Measurements from ENCODE around the gene TMEM187.

DNA sequence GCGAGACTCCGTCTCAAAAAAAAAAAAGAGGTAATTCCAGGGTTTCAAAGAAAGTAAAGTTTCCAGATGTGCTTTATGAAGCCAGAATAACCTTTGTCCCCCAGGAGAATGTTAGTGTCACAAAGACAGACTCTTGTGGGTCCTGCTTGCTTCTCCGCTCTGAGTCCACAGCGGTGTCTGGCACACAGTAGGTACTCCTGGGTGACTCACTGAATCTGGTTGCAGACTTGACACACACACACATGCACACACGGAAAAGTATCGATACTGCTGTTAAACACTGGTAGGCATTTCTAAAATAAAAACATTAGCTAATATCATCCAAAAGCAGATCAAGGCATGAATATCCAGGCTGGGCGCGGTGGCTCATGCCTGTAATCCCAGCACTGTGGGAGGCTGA, 22.9 kb downstream of the TMEM187 start:
- no peak for TF ChIP-seq KDM5A (IDR thresholded peaks at IDR 0.05)
- TF ChIP-seq, protein P1, sequence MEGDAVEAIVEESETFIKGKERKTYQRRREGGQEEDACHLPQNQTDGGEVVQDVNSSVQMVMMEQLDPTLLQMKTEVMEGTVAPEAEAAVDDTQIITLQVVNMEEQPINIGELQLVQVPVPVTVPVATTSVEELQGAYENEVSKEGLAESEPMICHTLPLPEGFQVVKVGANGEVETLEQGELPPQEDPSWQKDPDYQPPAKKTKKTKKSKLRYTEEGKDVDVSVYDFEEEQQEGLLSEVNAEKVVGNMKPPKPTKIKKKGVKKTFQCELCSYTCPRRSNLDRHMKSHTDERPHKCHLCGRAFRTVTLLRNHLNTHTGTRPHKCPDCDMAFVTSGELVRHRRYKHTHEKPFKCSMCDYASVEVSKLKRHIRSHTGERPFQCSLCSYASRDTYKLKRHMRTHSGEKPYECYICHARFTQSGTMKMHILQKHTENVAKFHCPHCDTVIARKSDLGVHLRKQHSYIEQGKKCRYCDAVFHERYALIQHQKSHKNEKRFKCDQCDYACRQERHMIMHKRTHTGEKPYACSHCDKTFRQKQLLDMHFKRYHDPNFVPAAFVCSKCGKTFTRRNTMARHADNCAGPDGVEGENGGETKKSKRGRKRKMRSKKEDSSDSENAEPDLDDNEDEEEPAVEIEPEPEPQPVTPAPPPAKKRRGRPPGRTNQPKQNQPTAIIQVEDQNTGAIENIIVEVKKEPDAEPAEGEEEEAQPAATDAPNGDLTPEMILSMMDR (IDR thresholded peaks at IDR 0.05) = no peak
- no peak for TF ChIP-seq USF2 (IDR thresholded peaks at IDR 0.05)
- TF ChIP-seq ESRRA (IDR thresholded peaks at IDR 0.05; ENCODE audit: borderline replicate concordance, low read length) = no peak
- TF ChIP-seq KDM1A (IDR thresholded peaks at IDR 0.05; ENCODE audit: low read depth) = no peak
- TF ChIP-seq ZFP36 (IDR thresholded peaks at IDR 0.05; ENCODE audit: borderline replicate concordance, partially characterized antibody) = no peak
- no peak for TF ChIP-seq MAFK (IDR thresholded peaks at IDR 0.05; ENCODE audit: partially characterized antibody)
- TF ChIP-seq CHD4 (IDR thresholded peaks at IDR 0.05; ENCODE audit: borderline replicate concordance) = no peak
- no peak for TF ChIP-seq CEBPB (IDR thresholded peaks at IDR 0.05)
- no peak for TF ChIP-seq REST (IDR thresholded peaks at IDR 0.05)
- no peak for TF ChIP-seq FOSL2 (IDR thresholded peaks at IDR 0.05)
- no peak for TF ChIP-seq FOSL2 (CRISPR knock-in tag; IDR thresholded peaks at IDR 0.05)
- no peak for TF ChIP-seq RFX5 (IDR thresholded peaks at IDR 0.05)
- no peak for TF ChIP-seq JUN (IDR thresholded peaks at IDR 0.05)

All from A549 (cell line).